Measurements from ENCODE around the gene HELT.
"Not testable (repeated sequence)": the region's sequence is repeated elsewhere in the genome, so short reads cannot be mapped to it uniquely, and the experiment has no call there.

HELT gene

GRCh38 chr4:185036842-185037241, 18.6 kb downstream of the HELT start:
- no peak for DNase-seq

- peak; percentile 56 for DNase-seq
Observed at GRCh38 chr4:185039508-185040273, 21.4 kb downstream of the HELT start.

DNA sequence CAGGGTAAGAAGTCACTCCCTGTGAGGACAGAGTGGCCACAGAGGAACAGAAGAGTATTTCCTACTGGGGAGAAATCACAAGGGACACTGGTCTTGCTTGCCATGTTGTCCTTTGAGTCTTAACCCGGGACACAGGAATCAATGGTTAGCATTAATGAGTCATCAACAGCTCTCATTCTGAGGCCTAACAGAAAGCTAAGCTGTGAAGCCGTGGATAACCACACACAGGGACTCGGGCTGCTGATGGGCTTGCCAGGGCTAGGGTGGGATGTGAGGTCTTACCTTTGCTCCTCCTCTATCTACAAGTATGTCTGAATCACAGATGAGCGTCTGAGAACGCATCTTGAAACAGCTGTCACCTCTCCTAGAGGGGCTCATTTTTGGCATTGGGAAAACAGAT, 22.2 kb downstream of the HELT start:
- no peak for DNase-seq

GRCh38 chr4:185050286-185050685, 32.0 kb downstream of the HELT start:
- not testable (repeated sequence) for DNase-seq

DNA sequence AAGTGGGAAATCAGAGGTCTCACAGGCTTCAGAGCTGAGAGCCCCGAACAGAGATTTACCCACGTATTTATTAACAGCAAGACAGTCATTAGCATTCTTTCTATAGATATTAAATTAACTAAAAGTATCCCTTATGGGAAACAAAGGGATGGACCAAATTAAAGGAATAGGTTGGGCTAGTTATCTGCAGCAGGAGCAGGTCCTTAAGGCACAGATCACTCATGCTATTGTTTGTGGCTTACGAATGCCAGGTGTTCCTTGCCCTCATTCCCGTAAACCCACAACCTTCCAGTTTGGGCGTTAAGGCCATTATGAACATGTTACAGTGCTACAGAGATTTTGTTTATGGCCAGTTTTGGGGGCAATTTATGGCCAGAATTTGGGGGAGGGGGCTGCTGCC, 33.0 kb downstream of the HELT start:
- not testable (repeated sequence) for DNase-seq

DNA sequence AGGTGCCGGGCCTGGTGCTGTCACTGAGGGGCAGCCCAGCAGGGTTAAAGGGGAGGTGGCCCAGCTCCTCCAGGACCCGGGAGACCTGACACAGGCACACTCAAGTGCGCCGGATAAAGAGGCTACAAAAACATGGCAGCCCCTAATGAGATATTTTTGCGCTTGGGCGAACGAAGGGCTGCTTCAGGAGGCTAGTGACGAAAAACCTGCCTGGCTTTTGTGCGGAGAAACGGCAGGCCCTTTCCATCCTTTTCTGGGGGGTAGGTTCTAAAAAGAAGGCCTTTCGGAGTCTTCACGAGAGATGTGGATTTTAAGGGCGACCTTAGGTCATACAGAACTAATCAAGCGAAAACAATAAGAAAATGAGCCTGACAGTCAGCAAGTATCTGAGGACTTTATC, 35.5 kb downstream of the HELT start:
- DNase-seq, result no peak

DNA sequence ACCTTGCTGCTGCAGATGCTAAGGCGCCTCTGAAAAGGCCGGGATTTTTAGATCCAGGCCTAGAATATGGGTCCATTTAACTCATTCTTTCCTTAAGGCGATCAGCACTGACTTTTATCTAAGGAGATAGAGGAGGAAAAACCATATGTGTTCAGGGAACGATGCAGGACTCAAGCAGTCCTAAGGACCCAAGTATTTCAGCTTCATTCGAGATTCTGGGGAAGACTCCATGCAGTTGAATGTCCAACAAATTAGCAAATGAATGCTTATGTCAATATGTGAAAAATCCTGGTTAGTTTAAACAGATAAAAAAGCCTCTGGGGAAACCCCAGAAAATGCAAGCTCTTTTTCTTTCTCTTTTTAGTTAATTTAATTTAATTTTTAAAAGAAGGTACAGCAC, 36.0 kb downstream of the HELT start:
- no peak for DNase-seq

GRCh38 chr4:185054886-185055285, 36.6 kb downstream of the HELT start:
- DNase-seq, result no peak

DNA sequence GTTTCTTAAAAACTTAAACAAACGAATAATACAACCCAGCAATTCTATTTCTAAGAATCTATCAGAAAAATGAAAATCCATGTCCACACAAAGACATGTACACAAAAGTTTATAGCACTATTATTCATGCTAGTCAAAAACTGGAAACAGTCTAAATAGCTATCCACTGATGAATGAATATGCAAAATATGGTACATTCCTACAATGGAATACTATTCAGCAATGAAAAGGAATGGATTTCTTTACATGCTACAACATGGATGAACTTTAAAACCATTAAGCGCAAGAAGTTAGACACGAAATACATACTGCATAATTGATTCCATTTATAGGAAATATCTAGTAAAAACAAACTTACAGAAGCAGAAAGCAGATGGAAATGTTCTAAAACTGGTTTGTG, 43.3 kb downstream of the HELT start:
- no peak for DNase-seq

DNA sequence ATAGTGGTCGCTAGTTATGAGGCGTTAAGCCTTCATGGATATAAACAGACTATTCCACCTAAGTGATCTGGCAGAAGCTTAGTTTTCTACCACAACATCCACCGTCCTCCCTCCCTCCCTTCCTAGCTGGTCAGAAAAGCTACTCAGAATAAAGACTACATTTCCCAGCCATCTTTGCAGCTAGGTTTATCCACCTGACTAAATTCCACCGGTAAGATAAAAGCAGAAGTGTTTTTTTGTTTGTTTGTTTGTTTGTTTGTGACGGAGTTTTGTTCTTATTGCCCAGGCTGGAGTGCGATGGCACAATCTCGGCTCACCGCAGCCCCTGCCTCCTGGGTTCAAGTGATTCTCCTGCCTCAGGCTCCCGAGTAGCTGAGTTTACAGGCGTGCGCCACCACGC, 44.3 kb downstream of the HELT start:
- no peak for DNase-seq

GRCh38 chr4:185066179-185066578, 47.9 kb downstream of the HELT start:
- DNase-seq, result no peak

DNA sequence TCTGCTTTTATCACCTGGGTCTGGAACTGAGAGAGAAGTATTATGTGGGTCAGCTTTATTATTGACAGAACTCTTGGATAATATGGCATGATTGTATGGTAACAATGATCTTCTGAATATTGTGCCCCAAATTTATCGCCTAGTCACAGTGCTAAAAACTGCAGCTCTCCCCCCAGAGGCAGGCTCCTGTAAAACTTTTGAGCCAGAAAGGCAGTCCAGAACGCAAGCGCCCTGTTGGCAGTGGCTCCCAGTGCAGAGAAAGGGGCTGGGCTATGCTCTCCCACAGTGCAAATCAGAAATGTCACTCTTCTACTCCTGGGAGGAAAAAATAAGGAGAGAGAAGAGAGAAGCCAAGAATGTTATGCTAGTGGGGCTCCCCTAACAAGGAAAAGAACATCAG, 50.5 kb downstream of the HELT start:
- DNase-seq, result no peak

Data from fibroblast of skin of back (primary cell).